ENCODE results near the gene ATP1A2.
A peak's percentile ranks its signal among the peaks of the same experiment; 100 is the strongest.

The ATP1A2 gene

DNA sequence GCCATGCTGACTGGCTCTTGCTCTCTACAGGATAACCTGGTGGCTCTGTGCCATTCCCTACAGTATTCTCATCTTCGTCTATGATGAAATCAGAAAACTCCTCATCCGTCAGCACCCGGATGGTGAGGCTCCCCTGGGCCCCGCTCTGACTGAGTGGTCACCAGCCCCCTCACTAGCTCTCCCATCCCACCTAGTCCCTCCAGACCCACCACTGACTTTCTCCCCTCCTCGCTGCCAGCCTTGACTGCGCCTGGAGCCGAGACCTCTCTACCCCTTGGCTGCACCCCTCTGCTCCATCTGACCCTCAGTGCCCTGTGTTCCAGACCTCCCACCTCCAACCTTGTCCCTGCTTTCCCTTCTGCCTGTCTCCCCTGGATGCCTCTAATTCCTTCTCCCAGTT is 70.7 kb downstream of the ATP1A2 start (continued):
- TF ChIP-seq GLI4 (tag by site-specific recombination; IDR thresholded peaks at IDR 0.05) (no peak), ZNF404 (tag by site-specific recombination; IDR thresholded peaks at IDR 0.05) (no peak), GLIS2 (tag by site-specific recombination; IDR thresholded peaks at IDR 0.05) (no peak), KLF16 (tag by site-specific recombination; IDR thresholded peaks at IDR 0.05) (no peak)
- TF ChIP-seq, protein P1, sequence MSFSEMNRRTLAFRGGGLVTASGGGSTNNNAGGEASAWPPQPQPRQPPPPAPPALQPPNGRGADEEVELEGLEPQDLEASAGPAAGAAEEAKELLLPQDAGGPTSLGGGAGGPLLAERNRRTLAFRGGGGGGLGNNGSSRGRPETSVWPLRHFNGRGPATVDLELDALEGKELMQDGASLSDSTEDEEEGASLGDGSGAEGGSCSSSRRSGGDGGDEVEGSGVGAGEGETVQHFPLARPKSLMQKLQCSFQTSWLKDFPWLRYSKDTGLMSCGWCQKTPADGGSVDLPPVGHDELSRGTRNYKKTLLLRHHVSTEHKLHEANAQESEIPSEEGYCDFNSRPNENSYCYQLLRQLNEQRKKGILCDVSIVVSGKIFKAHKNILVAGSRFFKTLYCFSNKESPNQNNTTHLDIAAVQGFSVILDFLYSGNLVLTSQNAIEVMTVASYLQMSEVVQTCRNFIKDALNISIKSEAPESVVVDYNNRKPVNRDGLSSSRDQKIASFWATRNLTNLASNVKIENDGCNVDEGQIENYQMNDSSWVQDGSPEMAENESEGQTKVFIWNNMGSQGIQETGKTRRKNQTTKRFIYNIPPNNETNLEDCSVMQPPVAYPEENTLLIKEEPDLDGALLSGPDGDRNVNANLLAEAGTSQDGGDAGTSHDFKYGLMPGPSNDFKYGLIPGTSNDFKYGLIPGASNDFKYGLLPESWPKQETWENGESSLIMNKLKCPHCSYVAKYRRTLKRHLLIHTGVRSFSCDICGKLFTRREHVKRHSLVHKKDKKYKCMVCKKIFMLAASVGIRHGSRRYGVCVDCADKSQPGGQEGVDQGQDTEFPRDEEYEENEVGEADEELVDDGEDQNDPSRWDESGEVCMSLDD (tag by site-specific recombination; IDR thresholded peaks at IDR 0.05), result no peak

DNA sequence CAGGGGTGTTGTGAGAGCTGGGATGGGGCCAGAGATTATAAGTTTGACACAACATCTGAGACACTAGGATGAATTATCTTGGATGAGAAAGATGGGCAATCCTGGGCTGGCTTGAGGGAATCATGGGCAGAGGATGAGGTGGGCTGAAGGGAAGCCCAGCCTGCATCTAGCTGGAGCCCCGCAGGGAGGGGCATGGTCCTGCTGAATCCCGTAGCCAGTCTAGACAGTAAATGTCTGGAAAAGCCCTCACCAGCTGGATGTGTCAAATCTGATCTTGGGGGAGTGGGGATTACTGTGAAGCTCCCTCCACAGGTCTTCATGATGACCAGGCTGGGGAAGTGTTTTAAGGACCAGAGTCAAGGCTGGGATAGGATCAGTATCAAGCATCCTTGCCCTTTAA is 71.2 kb downstream of the ATP1A2 start:
- no peak overlapping the region for H3K27ac ChIP-seq (ENCODE audit: extremely low read depth, low read depth, low read length)
- ChIA-PET CTCF (interaction anchor here (0.6 to 1.3 kb wide), 4 partner anchors 85 to 390 kb away, joined by 3 to 5 read pairs (median 4); no protein-coding TSS in a partner anchor), POLR2A (no interaction called here)
- H3K9me3 ChIP-seq (ENCODE audit: control insufficient read depth, insufficient read depth, low read depth, low read length), result no peaks in the 10 kb centered on the region
- no peak overlapping the region for H3K4me3 ChIP-seq (ENCODE audit: low read depth, low read length)
- no peaks in the 10 kb centered on the region for H3K36me3 ChIP-seq (ENCODE audit: control insufficient read depth in 2 of 2, insufficient read depth in 1 of 2, low read length in 2 of 2)
- H3K4me1 ChIP-seq (ENCODE audit: control insufficient read depth, insufficient read depth, low read length), result no peaks in the 10 kb centered on the region
- TF ChIP-seq, protein P2, sequence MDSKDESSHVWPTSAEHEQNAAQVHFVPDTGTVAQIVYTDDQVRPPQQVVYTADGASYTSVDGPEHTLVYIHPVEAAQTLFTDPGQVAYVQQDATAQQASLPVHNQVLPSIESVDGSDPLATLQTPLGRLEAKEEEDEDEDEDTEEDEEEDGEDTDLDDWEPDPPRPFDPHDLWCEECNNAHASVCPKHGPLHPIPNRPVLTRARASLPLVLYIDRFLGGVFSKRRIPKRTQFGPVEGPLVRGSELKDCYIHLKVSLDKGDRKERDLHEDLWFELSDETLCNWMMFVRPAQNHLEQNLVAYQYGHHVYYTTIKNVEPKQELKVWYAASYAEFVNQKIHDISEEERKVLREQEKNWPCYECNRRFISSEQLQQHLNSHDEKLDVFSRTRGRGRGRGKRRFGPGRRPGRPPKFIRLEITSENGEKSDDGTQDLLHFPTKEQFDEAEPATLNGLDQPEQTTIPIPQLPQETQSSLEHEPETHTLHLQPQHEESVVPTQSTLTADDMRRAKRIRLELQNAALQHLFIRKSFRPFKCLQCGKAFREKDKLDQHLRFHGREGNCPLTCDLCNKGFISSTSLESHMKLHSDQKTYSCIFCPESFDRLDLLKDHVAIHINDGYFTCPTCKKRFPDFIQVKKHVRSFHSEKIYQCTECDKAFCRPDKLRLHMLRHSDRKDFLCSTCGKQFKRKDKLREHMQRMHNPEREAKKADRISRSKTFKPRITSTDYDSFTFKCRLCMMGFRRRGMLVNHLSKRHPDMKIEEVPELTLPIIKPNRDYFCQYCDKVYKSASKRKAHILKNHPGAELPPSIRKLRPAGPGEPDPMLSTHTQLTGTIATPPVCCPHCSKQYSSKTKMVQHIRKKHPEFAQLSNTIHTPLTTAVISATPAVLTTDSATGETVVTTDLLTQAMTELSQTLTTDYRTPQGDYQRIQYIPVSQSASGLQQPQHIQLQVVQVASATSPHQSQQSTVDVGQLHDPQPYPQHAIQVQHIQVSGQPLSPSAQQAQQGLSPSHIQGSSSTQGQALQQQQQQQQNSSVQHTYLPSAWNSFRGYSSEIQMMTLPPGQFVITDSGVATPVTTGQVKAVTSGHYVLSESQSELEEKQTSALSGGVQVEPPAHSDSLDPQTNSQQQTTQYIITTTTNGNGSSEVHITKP (tag by site-specific recombination; IDR thresholded peaks at IDR 0.05), result no peak
- TF ChIP-seq, protein P3, sequence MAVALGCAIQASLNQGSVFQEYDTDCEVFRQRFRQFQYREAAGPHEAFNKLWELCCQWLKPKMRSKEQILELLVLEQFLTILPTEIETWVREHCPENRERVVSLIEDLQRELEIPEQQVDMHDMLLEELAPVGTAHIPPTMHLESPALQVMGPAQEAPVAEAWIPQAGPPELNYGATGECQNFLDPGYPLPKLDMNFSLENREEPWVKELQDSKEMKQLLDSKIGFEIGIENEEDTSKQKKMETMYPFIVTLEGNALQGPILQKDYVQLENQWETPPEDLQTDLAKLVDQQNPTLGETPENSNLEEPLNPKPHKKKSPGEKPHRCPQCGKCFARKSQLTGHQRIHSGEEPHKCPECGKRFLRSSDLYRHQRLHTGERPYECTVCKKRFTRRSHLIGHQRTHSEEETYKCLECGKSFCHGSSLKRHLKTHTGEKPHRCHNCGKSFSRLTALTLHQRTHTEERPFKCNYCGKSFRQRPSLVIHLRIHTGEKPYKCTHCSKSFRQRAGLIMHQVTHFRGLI (tag by site-specific recombination; IDR thresholded peaks at IDR 0.05), result peak; percentile 92

DNA sequence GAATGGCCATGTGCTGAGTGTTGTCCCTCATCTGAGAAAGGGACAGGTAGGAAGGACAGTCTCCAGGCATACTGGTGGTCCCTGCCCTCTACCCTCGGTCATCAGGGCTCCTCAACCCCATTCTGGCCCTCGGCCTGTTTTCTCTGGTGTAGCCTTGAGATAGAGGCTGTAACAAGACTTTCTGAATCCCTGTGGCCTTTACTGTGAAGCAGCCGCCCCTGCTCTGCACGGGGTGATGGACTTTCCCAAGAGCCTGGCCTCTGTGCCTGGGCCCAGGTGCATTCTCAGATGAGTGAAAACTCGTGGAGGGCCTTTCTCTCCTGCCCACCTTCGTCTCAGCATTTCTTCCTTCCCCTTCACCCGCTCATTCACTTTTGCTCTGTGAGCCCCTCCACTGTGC is 71.8 kb downstream of the ATP1A2 start:
- no peaks in the 10 kb centered on the region for H3K4me1 ChIP-seq (ENCODE audit: control insufficient read depth, insufficient read depth, low read length)
- ChIA-PET CTCF (interaction anchor here (0.9 to 6.7 kb wide), 2 partner anchors 62 to 86 kb away, joined by 5 to 88 read pairs; no protein-coding TSS in a partner anchor), POLR2A (no interaction called here)
- no peaks in the 10 kb centered on the region for H3K9me3 ChIP-seq (ENCODE audit: control insufficient read depth, insufficient read depth, low read depth, low read length)
- no peak for TF ChIP-seq ZNF76 (tag by site-specific recombination; IDR thresholded peaks at IDR 0.05; ENCODE audit: borderline replicate concordance, low read depth)
- TF ChIP-seq, protein P2 (tag by site-specific recombination; IDR thresholded peaks at IDR 0.05), result 0 out of 2 replicates have a peak, but pooled peaks have one; percentile 49
- H3K4me3 ChIP-seq (ENCODE audit: low read depth, low read length), result no peak overlapping the region
- no peaks in the 10 kb centered on the region for H3K36me3 ChIP-seq (ENCODE audit: control insufficient read depth in 2 of 2, insufficient read depth in 1 of 2, low read length in 2 of 2)
- no peak overlapping the region for H3K27ac ChIP-seq (ENCODE audit: extremely low read depth, low read depth, low read length)

Measured in HEK293 (cell line).